Measurements from ENCODE around the gene SLC25A17.

SLC25A17 gene

DNA sequence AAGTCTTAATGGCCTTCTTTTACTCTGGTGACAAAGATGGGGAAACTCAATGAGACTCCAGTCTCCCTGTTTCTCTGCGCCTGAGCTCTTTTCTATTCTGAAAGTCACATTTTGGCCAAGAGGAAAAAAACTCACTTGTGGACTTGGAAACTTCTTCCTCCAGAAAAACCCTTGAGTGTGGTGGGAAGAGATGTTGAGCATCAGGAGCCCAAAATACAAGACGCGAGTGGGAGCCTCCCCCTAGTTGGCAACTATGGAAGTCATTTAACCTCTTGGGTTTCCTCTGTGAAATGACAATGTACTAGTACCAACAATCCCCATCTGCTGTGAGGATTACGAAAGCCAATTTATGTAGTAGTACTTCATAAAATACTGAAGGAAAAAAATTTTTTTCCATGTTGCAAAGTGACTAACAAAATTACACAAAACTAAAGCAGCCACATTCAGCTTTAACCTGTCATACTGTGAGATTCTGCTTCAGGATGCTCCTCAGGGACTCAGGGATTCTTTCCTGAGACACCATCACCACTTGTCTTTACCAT lies 524 bp upstream of the SLC25A17 start:
- TF ChIP-seq, protein P1, sequence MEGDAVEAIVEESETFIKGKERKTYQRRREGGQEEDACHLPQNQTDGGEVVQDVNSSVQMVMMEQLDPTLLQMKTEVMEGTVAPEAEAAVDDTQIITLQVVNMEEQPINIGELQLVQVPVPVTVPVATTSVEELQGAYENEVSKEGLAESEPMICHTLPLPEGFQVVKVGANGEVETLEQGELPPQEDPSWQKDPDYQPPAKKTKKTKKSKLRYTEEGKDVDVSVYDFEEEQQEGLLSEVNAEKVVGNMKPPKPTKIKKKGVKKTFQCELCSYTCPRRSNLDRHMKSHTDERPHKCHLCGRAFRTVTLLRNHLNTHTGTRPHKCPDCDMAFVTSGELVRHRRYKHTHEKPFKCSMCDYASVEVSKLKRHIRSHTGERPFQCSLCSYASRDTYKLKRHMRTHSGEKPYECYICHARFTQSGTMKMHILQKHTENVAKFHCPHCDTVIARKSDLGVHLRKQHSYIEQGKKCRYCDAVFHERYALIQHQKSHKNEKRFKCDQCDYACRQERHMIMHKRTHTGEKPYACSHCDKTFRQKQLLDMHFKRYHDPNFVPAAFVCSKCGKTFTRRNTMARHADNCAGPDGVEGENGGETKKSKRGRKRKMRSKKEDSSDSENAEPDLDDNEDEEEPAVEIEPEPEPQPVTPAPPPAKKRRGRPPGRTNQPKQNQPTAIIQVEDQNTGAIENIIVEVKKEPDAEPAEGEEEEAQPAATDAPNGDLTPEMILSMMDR (IDR thresholded peaks at IDR 0.05; ENCODE audit: control insufficient read depth, insufficient read depth, low read depth, low read length, missing control alignments) = no peak
- peak overlapping the region; percentile 99 for H3K4me3 ChIP-seq (ENCODE audit: control insufficient read depth, low read depth, low read length)
- DNase-seq (ENCODE audit: low read depth) = no peak

DNA sequence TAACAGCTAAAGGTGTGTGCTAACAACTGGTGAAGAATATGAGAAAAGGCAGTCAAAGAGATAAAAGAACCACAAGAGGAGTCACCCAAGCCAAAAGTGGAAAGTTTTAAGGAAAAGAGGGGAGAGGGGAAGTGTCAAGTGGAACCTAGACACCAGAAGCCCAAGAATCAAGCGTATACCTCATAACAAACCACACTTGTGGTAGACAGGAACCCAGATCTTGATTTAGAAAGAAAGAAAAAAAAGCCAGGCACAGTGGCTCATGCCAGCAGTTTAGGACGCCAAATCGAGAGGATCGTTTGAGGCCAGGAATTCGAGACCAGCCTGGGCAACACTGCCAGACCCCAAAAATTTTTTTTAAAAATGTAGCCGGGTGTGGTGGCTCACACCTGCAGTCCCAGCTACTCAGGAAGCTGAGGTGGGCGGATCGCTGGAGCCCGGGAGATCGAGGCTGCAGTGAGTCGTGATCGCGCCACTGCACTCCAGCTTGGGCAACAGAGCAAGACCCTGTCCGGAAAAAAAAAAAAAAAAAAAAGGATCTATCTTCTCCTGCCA lies 877 bp downstream of the SLC25A17 start:
- no peak for DNase-seq (ENCODE audit: low read depth)
- TF ChIP-seq, protein P1 (IDR thresholded peaks at IDR 0.05; ENCODE audit: control insufficient read depth, insufficient read depth, low read depth, low read length, missing control alignments) = no peak
- peak overlapping the region; percentile 99 for H3K4me3 ChIP-seq (ENCODE audit: control insufficient read depth, low read depth, low read length)

DNA sequence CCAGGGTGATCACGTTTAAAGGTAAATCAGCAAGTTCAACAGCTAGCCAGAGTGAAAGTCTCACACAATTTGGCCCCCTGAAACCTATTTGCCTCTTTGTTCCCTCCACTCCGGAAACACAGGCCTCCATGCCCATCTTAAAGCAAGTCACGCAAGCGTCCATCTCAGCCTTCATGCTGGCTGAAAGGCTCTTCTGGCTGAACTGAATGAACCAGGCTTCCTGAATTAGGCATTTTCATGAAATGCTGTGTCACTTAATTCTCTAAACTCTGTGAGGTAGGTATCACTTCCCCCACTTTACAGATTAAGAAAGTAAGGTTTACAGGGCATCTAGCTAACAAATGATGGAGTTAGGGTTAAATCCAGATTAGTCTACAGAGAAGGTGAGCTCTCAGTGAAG lies 1.4 kb downstream of the SLC25A17 start:
- H3K4me3 ChIP-seq (ENCODE audit: control insufficient read depth, low read depth, low read length) = no peak overlapping the region
- TF ChIP-seq, protein P1 (IDR thresholded peaks at IDR 0.05; ENCODE audit: control insufficient read depth, insufficient read depth, low read depth, low read length, missing control alignments) = no peak
- DNase-seq (ENCODE audit: low read depth) = no peak

DNA sequence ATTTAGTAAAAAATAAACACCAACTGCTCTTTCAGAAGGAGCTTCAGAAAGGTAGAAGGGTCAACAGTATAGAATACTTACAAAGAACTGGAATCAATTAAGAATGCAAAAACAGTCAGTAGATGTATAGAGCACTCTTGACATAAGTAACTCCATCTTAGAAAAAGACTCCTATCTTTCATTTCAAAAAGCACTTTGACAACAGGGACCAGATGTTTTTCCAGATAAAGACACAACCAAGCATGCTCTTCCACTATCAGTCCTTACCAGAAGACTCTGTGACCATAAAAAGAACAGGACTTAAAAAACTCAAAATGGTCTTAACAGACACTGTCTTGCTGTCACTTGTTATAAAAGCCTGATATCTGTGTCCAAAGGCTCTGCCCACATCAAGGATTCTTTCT lies 5.2 kb downstream of the SLC25A17 start:
- TF ChIP-seq, protein P1 (IDR thresholded peaks at IDR 0.05; ENCODE audit: control insufficient read depth, insufficient read depth, low read depth, low read length, missing control alignments) = no peak
- no peak overlapping the region for H3K4me3 ChIP-seq (ENCODE audit: control insufficient read depth, low read depth, low read length)
- no peak for DNase-seq (ENCODE audit: low read depth)

DNA sequence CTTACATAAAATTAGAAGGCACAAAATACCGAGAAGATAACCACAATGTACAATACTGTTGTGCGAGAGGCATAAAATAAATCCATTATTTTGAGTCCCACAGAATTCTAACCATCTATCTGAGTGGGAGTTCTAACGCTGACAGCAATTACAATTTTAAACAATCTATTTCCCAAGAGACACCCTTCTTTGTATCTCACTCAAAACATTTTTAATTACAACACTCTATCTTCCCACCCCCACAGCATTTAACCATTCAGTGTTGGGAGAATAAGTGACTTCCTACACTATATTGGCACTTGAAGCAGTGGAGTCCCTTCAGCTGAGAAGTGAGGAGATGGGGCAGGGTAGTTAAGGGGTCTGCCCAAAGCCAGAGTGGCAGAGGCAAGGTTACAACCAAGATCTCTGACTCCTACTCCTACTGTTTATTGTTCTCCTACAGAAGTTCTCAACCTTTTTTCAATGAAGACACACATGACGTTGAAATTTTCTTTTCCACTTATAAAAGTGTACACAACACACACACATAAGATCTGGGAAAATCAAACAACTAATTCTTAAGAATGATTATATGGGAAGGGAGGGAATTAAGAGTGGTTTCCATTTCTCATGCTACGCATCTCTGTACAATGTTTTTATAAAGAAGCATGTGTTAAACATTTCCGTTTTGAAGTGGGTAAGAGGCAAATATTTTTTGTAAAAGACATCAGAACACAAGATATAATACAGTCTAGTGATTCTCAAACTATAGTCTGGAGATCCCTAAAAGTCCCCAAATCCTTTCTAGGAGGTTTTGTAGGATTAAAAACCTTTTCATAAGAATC lies 10.9 kb downstream of the SLC25A17 start:
- TF ChIP-seq, protein P1 (IDR thresholded peaks at IDR 0.05; ENCODE audit: control insufficient read depth, insufficient read depth, low read depth, low read length, missing control alignments) = no peak
- H3K4me3 ChIP-seq (ENCODE audit: control insufficient read depth, low read depth, low read length) = no peak overlapping the region
- DNase-seq (ENCODE audit: low read depth) = no peak

DNA sequence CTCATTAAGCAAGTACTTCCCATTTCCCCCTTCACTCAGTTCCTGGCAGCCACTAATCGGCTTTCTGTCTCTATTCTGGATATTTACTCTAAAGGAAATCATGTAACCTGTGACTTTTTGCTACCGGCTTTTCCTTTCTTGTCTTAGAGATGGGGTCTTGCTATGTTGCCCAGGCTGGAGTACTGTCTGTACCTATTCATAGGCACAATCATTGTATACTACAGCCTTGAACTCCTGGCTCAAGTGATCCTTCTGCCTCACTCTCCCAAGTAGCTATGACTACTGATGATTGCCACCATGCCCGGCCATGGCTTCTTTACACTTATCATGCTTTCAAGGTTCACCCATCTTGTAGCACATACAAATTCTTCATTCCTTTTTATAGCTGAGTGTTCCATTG lies 12.4 kb downstream of the SLC25A17 start:
- no peak overlapping the region for H3K4me3 ChIP-seq (ENCODE audit: control insufficient read depth, low read depth, low read length)
- no peak for DNase-seq (ENCODE audit: low read depth)
- TF ChIP-seq, protein P1 (IDR thresholded peaks at IDR 0.05; ENCODE audit: control insufficient read depth, insufficient read depth, low read depth, low read length, missing control alignments) = no peak
